GM21390 (cell line): Measurements from ENCODE around the gene STATH.
"Not testable (repeated sequence)": the region's sequence is repeated elsewhere in the genome, so short reads cannot be mapped to it uniquely, and the experiment has no call there.

Experiments
- ATAC-seq: cut with Tn5 transposase; IDR thresholded peaks from one replicate; pipeline ENCODE4 v1.9.1; 2021; ENCODE audit not compliant: unreplicated experiment

STATH gene, protein sequence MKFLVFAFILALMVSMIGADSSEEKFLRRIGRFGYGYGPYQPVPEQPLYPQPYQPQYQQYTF

DNA sequence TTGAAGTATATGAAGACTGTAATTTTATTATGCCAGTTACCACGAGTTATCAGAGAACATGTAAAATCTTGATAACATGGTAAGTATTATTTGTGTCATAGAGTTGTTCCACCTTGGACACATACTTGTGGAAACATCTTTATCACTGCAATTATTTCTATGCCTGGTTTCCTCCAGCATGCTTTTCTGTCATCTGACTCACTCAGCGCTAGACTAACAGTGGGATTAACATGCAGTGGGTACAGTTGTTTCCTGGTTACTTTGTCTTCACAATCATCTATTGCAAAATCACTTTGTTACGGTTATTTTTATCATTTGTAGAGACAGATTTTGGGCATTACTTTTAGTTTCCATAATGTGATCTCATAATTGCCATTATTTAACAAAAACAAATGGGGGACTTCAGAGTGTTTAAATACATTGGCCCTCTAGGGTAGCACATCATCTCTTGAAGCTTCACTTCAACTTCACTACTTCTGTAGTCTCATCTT lies at the start of gene STATH:
STATH (plus strand) TSS at position 441 of the 491 bp plus-strand sequence. CDS start 2,472 bp downstream, outside the sequence.
- no peak for ATAC-seq

DNA sequence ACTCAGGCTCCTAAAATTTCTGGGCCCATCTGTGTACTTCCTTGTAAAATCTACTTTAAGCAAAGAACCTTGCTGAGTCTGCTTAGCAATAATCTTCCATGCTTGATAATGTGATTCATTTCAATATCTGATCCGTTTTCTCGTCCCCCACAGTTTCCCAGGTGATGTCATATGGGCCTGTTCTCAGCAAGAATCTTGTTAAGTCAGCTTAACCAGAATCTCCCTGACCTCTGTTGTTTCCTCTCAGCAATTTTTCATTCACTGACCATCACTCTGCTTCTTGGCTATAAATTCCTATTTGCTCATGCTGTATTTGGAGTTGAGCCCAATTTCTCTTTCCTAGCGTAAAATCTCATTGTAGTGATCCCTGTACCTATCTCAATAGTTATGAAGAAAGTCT lies 44.2 kb upstream of the STATH start:
- no peak for ATAC-seq

DNA sequence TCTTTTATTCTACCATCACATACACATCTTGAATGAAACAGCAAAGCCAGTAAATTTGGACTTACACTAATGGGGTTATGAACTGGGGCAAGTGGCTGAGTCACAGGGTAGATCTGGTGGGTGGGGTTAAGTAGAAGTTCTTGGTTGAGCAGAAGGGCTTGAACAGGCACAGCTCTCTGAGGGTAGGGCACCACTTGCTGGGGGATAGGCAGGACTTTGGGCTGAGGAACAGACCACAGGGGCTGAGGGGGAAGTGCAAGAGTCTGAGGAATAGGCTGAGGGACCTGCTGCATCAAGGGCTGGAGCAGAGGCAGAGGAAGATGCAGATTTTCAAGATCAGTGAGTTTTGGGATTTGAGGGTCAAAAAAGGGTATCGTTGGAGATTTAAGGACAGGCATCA lies 38.6 kb upstream of the STATH start:
- no peak for ATAC-seq

DNA sequence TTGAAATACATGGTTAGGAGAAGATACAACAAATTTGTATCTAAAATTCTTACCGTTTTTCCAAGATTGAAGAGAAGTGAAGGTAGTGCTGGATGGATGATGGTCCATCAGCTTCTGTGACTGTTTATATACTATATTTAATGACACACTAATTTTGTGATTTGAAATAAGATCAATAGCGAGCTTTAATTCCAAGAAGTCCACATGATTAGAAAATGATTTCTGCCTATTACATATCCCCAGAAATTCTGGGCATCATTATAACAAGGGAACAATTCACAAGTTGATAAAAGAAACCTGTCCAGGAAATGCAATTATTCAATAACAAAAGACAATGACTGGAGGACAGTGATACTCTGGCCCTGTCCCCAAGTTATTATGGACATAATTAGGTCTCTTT lies 30.1 kb upstream of the STATH start, which contains the start of gene CSN2:
CSN2 (minus strand) TSS at position 101 of the 400 bp plus-strand sequence. CDS start 4,733 bp downstream, outside the sequence.
- no peak for ATAC-seq

DNA sequence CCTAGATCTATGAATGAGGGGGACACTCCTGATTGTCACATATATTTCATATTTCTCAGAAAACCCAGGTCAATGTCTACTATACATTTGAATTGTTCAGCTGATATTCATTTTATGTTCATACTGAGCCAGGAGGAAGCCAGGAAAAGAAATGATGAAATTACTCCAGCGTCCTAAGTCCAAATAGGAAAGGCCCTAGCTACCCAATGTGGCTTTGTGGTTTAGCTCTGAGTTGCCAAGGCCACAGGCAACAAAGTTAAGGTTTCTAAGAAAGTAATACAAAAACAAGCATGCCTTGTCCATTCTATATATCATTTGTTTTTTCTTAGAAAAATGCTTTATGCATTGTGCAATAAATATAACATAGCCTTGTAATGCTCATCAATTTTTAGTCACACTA lies 25.7 kb upstream of the STATH start:
- ATAC-seq = no peak

DNA sequence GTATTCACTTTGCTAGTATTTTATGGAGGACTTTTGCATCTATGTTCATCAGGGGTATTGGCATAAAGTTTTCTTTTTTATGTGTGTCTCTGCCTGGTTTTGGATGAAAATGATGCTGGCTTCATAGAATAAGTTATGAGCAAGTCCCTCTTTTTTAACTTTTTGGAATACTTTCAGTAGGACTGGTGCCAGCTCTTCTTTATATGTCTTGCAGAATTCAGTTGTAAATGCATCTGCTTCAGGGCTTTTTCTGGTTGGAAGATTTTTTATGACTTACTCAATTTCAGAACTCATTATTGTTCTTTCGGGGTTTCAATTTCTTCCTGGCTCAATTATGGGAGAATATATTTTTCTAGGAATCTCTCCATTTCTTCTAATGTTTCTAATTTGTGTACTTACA lies 21.1 kb upstream of the STATH start:
- no peak for ATAC-seq

DNA sequence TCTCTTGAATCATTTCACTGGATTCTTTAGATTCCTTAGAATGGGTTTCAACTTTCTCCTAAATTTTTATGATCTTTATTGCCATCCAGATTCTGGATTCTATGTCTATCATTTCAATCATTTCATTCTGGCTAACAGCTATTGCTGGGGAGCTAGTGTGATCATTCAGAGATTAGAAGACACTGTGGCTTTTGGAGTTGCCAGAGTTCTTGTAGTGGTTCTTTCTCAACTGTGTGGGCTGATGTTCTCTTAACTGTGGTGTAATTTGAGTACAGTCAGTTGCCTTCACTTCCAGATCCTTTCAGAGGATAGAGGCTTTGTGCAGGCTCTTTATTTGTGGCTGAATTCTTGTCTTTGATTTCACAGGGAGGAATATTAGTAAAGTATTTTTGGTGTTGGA lies 18.2 kb upstream of the STATH start:
- no peak for ATAC-seq

DNA sequence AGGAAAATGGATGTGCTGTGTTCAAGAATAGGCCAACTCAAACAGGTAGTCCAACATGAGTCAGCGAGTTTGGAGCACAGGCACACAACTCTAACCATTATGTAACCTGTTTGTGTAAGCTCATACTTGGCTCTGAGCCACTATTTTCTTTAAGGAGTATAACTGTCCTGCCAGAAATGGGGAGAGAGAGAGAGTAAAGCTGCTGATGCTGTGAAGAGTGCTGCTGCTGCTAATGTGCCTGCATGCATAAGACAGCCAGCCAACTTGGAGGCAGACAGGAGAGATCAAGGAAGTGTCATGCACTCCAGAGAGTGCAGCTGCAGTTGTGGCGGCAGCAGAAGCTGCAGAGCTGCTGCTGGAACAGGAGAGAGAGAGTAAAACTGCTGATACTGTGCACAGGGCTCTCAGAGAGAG lies 11.7 kb upstream of the STATH start:
- peak; percentile 65 for ATAC-seq

DNA sequence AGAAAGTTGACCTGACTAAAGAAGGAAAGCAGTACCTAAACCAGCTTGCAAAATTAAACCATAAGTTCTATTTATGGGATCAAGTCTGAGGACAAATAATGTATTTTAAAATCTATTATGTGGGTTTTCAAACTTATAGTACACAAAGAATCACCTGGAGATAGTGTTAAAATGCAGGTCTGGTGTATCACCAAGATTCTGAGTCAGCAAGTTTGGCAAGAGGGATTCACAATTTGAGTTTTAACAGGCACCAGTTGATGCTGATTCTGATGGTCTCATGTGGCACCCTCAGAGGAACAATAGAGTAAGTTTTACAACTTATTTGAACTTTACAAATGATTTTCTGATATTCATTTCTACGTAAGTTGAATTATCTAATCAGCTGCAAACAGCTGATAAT lies 9.1 kb upstream of the STATH start:
- no peak for ATAC-seq

DNA sequence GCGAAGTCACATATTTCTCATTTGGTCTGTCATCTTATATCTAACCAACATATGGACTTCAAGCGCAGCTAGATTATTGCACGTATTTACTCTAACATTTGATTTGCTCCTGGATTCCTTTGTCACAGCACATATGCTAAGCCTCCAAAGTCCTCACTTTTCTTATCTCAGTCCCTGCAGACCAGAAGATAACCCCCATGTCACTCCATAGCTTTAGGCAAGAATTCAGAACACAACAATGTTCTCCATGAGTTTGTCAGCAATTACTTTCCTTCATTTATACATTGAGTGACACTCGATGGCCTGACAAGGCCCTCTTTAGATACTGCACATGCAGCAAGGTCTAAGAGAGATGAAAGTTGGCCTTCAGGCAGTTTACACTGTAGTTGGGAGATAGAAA lies 4.8 kb upstream of the STATH start:
- ATAC-seq = no peak

DNA sequence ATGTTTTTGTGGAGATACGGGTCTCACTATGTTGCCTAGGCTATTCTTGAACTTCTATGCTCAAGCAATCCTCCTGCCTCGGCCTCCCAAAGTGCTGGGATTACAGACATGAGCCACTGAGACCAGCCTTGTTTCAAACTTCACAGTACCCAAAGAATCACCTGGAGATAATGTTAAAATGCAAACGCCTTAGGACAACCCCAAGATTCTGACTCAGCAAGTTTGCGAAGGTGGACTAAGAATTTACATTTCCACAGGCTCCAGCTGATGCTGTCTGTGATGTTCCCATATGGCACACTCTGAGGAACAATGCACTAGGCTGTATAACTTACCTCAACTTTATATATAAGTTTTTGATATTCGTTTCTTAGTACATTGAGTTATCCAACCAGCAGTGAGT lies 984 bp upstream of the STATH start:
- ATAC-seq = no peak

DNA sequence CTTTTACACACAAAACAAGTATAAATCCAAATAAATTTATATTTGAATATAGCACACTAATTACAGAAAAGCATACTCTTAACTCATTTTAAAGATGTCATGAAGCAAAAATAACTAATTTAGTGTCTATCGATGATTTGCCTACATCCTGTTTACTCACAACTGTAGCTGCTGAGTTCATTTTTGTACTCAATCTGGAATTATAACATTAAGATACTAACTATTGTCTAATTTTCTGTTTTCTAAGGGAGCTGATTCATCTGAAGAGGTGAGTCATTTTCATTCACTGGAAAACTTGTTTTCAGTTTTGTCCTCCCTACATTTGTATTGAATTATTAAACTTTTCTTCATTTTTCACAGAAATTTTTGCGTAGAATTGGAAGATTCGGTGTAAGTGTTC lies 3.7 kb downstream of the STATH start:
- no peak for ATAC-seq

DNA sequence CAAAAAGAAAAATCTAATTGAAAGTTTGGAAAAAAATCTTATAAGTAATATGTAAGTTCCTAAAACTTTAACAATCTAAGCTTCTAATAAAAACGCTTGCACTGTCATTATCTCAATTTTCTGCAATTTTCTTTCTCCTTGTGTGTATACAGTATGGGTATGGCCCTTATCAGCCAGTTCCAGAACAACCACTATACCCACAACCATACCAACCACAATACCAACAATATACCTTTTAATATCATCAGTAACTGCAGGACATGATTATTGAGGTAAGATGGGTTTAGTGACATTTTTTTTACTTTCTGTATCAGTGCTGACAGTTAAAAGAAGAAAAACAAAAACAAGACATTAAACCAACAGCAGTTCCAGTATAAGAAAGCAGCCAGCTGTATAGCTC lies 4.9 kb downstream of the STATH start:
- ATAC-seq = no peak

DNA sequence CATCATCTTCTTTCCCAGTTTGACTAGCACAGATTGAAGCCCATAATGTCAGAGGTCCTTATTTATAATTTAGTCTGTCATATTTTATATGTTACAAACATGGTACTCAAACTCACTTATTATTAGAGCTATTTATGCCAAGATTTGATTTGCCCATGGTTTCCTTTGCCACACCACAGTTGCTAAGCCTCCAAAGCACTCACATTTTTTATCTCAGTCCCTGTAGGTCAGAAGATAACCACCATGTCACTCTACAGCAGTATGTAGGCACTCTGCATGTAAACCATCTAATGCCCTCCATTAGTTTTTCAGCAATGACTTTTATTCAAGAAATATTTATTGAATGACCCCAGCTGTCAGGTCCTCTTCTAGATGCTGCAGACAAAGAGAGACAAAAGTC lies 6.7 kb downstream of the STATH start:
- ATAC-seq = no peak

DNA sequence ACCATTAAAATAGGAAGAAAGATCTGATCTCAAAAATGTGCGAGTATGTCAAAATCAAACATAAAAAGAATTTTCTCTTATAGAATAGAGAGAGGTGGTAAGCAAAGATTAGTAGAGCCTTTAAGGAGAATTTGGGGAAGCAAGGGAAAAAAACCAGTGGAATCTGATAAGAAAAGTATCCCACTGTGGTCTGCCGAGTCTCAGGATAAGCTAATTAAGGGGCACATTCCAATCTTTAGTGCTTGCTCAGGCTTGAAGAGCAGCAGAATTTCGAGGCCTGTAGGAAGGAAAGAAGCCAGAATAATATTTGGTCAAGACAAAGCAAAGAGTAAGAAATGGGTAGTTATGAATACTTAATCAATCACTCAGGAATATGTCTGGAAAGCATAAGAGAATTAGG lies 13.0 kb downstream of the STATH start:
- ATAC-seq = no peak

DNA sequence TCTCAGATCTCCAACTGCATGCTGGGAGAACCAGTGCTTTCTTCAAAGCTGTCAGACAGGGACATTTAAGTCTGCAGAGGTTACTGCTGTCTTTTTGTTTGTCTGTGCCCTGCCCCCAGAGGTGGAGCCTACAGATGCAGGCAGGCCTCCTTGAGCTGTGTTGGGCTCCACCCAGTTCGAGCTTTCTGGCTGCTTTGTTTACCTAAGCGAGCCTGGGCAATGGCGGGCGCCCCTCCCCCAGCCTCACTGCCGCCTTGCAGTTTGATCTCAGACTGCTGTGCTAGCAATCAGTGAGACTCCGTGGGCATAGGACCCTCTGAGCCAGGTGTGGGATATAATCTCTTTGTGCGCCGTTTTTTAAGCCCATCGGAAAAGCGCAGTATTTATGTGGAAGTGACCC lies 23.2 kb downstream of the STATH start:
- not testable (repeated sequence) for ATAC-seq

DNA sequence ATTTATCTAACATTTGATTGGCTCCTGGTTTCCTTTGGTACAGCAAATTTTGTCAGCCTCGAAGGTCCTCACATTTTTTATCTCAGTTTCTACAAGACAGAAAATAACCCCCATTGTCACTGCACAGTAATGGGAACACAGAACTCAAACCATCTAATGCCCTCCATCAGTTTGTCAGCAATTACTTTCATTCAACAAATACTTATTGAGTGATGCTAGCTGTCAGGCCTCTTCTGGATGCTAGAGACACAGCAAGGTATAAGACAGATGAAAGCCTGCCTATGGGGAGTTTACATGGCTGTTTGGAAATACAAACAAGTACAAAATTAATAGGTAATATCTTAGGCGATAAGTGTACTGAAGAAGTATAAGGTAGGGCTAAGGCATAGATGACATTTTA lies 27.5 kb downstream of the STATH start:
- no peak for ATAC-seq

DNA sequence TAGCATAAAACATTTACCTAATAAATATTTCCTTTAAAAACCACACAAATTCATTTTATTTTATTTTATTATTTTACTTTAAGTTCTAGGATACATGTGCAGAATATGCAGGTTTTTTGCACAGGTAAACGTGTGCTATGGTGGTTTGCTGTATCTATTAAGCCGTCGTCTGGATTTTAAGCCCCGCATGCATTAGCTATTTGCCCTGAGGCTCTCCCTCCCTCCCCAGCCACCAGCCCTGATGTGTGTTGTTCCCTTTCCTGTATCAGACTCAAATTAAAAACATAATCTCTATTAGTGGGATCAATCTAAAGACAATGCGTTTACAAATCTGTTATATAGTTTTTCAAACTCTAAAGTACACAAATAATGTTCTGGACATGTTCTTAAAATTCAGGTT lies 31.2 kb downstream of the STATH start:
- no peak for ATAC-seq

DNA sequence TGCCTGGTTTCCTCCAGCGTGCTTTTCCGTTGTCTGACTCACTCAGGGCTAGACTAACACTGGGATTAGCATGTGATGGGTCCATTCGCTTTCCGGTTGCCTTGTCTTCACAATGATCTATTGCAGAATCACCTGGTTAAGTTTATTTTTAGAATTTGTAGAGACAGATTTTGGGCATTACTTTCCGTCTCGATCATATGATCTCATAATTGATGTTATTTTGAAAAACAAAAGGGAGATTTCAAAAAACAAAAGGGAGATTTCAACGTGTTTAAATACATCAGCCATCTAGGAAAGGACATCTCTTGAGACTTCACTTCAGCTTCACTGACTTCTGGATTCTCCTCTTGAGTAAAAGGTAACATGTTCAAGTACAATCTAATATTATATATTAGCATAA lies 32.4 kb downstream of the STATH start, which contains the start of gene HTN3:
HTN3 (plus strand) TSS at position 301 of the 400 bp plus-strand sequence. CDS start 2,282 bp downstream, outside the sequence.
- ATAC-seq = not testable (repeated sequence)

DNA sequence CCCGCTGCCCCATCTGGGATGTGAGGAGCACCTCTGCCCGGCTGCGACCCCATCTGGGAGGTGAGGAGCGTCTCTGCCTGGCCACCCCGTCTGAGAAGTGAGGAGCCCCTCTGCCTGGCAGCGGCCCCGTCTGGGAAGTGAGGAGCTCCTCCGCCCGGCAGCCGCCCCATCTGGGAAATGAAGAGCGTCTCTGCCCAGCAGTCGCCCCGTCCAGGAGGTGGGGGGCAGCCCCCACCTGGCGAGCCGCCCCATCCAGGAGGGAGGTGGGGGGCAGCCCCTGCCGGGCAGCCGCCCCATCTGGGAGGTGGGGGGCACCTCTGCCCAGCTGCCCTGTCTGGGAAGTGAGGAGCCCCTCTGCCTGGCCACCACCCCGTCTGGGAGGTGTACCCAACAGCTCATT lies 41.8 kb downstream of the STATH start:
- not testable (repeated sequence) for ATAC-seq

DNA sequence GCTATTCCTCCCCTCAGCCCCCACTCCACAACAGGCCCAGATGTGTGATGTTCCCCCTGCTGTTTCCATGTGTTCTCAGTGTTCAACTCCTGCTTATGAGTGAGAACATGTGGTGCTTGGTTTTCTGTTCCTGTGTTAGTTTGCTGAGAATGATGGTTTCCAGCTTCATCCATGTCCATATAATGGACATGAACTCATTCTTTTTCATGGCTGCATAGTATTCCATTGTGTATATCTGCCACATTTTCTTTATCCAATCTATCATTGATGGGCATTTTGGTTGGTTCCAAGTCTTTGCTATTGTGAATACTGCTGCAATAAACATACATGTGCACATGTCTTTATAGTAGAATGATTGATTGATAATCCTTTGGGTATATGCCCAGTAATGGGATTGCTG lies 44.2 kb downstream of the STATH start:
- not testable (repeated sequence) for ATAC-seq

DNA sequence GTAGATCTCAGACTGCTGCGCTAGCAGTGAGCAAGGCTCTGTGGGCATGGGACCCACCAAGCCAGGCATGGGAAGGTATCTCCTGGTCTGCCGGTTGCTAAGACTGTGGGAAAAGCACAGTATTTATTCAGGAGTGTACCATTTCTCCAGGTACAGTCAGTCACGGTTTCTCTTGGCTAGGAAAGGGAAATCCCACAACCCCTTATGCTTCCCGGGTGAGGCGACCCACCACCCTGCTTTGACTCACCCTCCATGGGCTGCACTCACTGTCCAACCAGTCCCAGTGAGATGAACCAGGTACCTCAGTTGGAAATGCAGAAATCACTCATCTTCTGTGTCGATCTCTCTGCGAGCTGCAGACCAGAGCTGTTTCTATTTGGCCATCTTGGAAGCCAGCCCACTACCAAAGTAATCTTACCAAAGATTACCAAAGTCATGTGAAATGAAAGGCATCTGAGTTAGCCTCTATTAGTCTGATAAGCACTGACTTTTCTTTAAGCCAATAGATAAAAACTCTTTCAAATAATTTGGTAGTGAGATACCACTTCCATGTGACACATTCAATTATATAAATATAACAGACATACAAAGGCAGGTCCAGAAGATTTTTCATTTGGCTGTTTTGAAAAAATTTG lies 46.0 kb downstream of the STATH start:
- no peak for ATAC-seq

DNA sequence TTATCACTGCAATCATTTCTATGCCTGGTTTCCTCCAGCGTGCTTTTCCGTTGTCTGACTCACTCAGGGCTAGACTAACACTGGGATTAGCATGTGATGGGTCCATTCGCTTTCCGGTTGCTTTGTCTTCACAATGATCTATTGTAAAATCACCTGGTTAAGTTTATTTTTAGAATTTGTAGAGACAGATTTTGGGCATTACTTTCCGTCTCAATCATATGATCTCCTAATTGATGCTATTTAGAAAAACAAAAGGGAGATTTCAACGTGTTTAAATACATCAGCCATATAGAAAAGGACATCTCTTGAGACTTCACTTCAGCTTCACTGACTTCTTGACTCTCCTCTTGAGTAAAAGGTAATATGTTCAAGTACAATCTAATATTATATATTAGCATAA lies 54.4 kb downstream of the STATH start, which contains the start of gene HTN1:
HTN1 (plus strand) TSS at position 301 of the 400 bp plus-strand sequence. CDS start 2,639 bp downstream, outside the sequence.
- not testable (repeated sequence) for ATAC-seq
